Measurements from ENCODE around the gene LNX1. TPM values are rescaled to one million over a fixed set of nuclear protein-coding genes. Genes with fewer than 3 reads are reported as not detected.

The LNX1 gene
- total RNA-seq, 1 experiment from 2014 or later = 9.3 TPM

DNA sequence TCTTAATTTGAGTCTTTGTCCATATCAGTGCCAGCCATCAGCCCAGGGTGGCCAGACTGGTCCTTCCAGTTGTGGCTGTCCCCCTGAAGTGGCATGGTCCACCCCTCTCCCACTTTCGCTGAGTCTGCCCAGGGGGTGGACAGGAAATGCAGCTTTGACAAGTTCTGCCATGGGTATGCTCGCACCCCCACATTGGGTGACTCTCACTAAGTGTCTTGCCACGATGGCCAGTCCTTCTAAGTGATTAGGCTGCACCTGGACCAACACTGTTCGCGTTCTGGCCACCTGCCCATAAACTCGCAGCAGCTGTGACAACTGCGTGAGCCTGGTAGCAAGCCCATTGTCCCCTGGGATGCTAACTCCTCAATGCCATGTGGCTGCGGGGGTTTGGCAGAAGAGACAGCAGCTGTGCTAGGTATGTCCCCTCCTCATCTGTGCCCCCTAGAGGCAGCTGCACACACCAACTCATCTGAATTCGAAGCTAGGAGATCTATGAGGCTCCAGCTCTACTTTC is 10.0 kb upstream of the LNX1 start:
- Histone ChIP-seq H3K4me3 (ENCODE audit: low read depth, low read length) (no peak overlapping the region), H3K27me3 (replicated peaks; ENCODE audit: control insufficient read depth, insufficient read depth, low read length) (no peaks in the 10 kb centered on the region), H3K4me1 (peaks cover 6% of the 10 kb centered on the region), H3K36me3 (ENCODE audit: control insufficient read depth, insufficient read depth, low read length) (no peaks in the 10 kb centered on the region), H3K9me3 (no peaks in the 10 kb centered on the region)
- Mint-ChIP-seq H3K27ac (ENCODE audit: unreplicated experiment) (no peak overlapping the region), H3K36me3 (ENCODE audit: insufficient read depth, unreplicated experiment) (no peaks in the 10 kb centered on the region), H3K4me3 (ENCODE audit: unreplicated experiment) (no peak overlapping the region), H3K4me1 (ENCODE audit: low read depth, unreplicated experiment) (peaks cover 7% of the 10 kb centered on the region), H3K9me3 (ENCODE audit: unreplicated experiment) (no peaks in the 10 kb centered on the region), H3K27me3 (ENCODE audit: insufficient read depth, unreplicated experiment) (no peaks in the 10 kb centered on the region)
- no TSS peak for BruUV-seq (replicated peaks)
- ChIA-PET POLR2A (no interaction called here), CTCF (no interaction called here)
- TF ChIP-seq, protein P1, sequence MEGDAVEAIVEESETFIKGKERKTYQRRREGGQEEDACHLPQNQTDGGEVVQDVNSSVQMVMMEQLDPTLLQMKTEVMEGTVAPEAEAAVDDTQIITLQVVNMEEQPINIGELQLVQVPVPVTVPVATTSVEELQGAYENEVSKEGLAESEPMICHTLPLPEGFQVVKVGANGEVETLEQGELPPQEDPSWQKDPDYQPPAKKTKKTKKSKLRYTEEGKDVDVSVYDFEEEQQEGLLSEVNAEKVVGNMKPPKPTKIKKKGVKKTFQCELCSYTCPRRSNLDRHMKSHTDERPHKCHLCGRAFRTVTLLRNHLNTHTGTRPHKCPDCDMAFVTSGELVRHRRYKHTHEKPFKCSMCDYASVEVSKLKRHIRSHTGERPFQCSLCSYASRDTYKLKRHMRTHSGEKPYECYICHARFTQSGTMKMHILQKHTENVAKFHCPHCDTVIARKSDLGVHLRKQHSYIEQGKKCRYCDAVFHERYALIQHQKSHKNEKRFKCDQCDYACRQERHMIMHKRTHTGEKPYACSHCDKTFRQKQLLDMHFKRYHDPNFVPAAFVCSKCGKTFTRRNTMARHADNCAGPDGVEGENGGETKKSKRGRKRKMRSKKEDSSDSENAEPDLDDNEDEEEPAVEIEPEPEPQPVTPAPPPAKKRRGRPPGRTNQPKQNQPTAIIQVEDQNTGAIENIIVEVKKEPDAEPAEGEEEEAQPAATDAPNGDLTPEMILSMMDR (IDR thresholded peaks at IDR 0.05; ENCODE audit: insufficient read depth in 1 of 2, low read depth in 1 of 2, low read length in 1 of 2, severe bottlenecking in 1 of 2, unreplicated experiment in 1 of 2) = peak in 1 of 2 experiments; percentile 36
- intact Hi-C loops (cut with micrococcal nuclease; ENCODE audit: unreplicated experiment) = no loop called here
- DNase-seq = peak; percentile 43 to 46

DNA sequence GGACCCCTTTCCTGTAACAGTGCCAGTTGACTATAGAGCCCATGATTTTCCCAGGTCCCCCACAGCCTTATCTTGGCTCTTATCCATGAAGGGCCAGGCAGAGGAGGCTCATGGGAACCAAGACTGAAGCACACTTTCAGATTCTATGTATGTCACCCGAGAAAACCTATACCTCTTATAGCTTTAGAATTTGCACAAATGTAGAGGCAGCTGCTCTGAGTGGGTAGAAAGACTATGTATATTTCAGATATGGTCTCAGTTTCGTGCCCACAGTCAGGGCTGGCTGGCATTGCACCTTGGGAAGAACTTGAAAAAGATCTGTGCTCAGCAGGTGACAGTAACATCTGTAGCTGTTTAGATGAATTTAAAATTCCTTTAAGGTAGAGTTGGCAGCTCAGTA is 8.3 kb upstream of the LNX1 start:
- Mint-ChIP-seq H3K36me3 (ENCODE audit: insufficient read depth, unreplicated experiment) (no peaks in the 10 kb centered on the region), H3K9me3 (ENCODE audit: unreplicated experiment) (no peaks in the 10 kb centered on the region), H3K27me3 (ENCODE audit: insufficient read depth, unreplicated experiment) (no peaks in the 10 kb centered on the region), H3K4me3 (ENCODE audit: unreplicated experiment) (no peak overlapping the region), H3K4me1 (ENCODE audit: low read depth, unreplicated experiment) (peaks cover 7% of the 10 kb centered on the region), H3K27ac (ENCODE audit: unreplicated experiment) (no peak overlapping the region)
- no TSS peak for BruUV-seq (replicated peaks)
- intact Hi-C loops (cut with micrococcal nuclease; ENCODE audit: unreplicated experiment) = loop anchor here (10.0 kb wide), 2 partner anchors 285 to 305 kb away; no protein-coding TSS in a partner anchor
- Histone ChIP-seq H3K36me3 (ENCODE audit: control insufficient read depth, insufficient read depth, low read length) (no peaks in the 10 kb centered on the region), H3K9me3 (no peaks in the 10 kb centered on the region), H3K27me3 (replicated peaks; ENCODE audit: control insufficient read depth, insufficient read depth, low read length) (no peaks in the 10 kb centered on the region), H3K4me3 (ENCODE audit: low read depth, low read length) (no peak overlapping the region), H3K4me1 (peaks cover 6% of the 10 kb centered on the region)
- TF ChIP-seq, protein P1 (IDR thresholded peaks at IDR 0.05; ENCODE audit: insufficient read depth in 1 of 2, low read depth in 1 of 2, low read length in 1 of 2, severe bottlenecking in 1 of 2, unreplicated experiment in 1 of 2) = no peak
- no peak for DNase-seq
- ChIA-PET POLR2A (no interaction called here), CTCF (no interaction called here)

DNA sequence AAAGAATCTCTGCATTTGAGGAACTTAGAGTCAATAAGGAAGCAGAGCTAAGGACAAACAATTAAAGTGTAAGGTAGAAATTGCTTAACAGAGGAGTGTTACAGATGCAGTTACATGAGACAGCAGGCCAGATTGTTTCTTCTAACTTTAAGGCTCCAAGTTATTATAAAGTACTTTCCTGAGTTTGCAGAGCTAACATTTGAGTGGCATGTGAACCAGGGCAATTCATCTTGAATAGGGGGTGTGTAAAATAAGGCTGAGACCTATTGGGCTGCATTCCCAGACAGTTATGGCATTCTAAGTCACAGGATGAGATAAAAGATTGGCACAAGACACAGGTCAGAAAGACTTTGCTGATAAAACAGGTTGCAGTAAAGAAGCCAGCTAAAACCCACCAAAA is 7.6 kb upstream of the LNX1 start:
- Histone ChIP-seq H3K4me1 (peaks cover 6% of the 10 kb centered on the region), H3K9me3 (no peaks in the 10 kb centered on the region), H3K4me3 (ENCODE audit: low read depth, low read length) (no peak overlapping the region), H3K27me3 (replicated peaks; ENCODE audit: control insufficient read depth, insufficient read depth, low read length) (no peaks in the 10 kb centered on the region), H3K36me3 (ENCODE audit: control insufficient read depth, insufficient read depth, low read length) (no peaks in the 10 kb centered on the region)
- no peaks in the 10 kb centered on the region for H3K9me3 Mint-ChIP-seq (ENCODE audit: unreplicated experiment)
- no TSS peak for BruUV-seq (replicated peaks)
- ChIA-PET POLR2A (no interaction called here), CTCF (interaction anchor here (0.7 kb wide), 1 partner anchor 107 kb away, joined by 3 read pairs; no protein-coding TSS in a partner anchor)
- TF ChIP-seq, protein P1 (IDR thresholded peaks at IDR 0.05; ENCODE audit: insufficient read depth in 1 of 2, low read depth in 1 of 2, low read length in 1 of 2, severe bottlenecking in 1 of 2, unreplicated experiment in 1 of 2) = no peak
- H3K4me1 Mint-ChIP-seq (ENCODE audit: low read depth, unreplicated experiment) = peaks cover 7% of the 10 kb centered on the region
- H3K27me3 Mint-ChIP-seq (ENCODE audit: insufficient read depth, unreplicated experiment) = no peaks in the 10 kb centered on the region
- no peak overlapping the region for H3K4me3 Mint-ChIP-seq (ENCODE audit: unreplicated experiment)
- no peaks in the 10 kb centered on the region for H3K36me3 Mint-ChIP-seq (ENCODE audit: insufficient read depth, unreplicated experiment)
- intact Hi-C loops (cut with micrococcal nuclease; ENCODE audit: unreplicated experiment) = loop anchor here (10.0 kb wide), 2 partner anchors 284 to 306 kb away; no protein-coding TSS in a partner anchor
- no peak for DNase-seq
- H3K27ac Mint-ChIP-seq (ENCODE audit: unreplicated experiment) = no peak overlapping the region
